ENCODE data around the gene NUP214.

- TF ChIP-seq, protein P1, sequence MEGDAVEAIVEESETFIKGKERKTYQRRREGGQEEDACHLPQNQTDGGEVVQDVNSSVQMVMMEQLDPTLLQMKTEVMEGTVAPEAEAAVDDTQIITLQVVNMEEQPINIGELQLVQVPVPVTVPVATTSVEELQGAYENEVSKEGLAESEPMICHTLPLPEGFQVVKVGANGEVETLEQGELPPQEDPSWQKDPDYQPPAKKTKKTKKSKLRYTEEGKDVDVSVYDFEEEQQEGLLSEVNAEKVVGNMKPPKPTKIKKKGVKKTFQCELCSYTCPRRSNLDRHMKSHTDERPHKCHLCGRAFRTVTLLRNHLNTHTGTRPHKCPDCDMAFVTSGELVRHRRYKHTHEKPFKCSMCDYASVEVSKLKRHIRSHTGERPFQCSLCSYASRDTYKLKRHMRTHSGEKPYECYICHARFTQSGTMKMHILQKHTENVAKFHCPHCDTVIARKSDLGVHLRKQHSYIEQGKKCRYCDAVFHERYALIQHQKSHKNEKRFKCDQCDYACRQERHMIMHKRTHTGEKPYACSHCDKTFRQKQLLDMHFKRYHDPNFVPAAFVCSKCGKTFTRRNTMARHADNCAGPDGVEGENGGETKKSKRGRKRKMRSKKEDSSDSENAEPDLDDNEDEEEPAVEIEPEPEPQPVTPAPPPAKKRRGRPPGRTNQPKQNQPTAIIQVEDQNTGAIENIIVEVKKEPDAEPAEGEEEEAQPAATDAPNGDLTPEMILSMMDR (conservative IDR thresholded peaks at IDR 0.05; ENCODE audit: low read depth, low read length): no peak
- TF ChIP-seq EZH2 (IDR thresholded peaks at IDR 0.05; ENCODE audit: low read length, unreplicated experiment): no peak
- TF ChIP-seq EZH2phosphoT487 (IDR thresholded peaks at IDR 0.05; ENCODE audit: borderline replicate concordance, low read length): no peak
These were observed 100.8 kb downstream of the NUP214 start for GRCh38 chr9:131226226-131226625.
